Loucy (cell line): Measurements from ENCODE around the gene RPN2.

Experiments used
- H2AFZ ChIP-seq: fragments of 200-600 bp; sonication (generic); 2 replicates; pipeline ENCODE4 v1.6.0; 2016; ENCODE audit warnings: antibody characterized with exemption, mild to moderate bottlenecking, low read length, moderate library complexity
- H3F3A ChIP-seq: fragments of 200-600 bp; 2 replicates; pipeline ENCODE4 v1.6.0; 2016; ENCODE audit warnings: antibody characterized with exemption, low read depth, mild to moderate bottlenecking
- H3K27me3 ChIP-seq: fragments of 200-600 bp; sonication (generic); 2 replicates; pipeline ENCODE4 v1.6.1; 2014; ENCODE audit warnings: low read length, mild to moderate bottlenecking; ENCODE audit not compliant: insufficient read depth, poor library complexity, severe bottlenecking
- H3K36me3 ChIP-seq: fragments of 200-600 bp; sonication (generic); 2 replicates; pipeline ENCODE4 v1.6.1; 2016; ENCODE audit warnings: low read length; ENCODE audit not compliant: insufficient read depth
- H3K4me1 ChIP-seq: fragments of 200-600 bp; sonication (generic); 2 replicates; pipeline ENCODE4 v1.5.1; 2014; ENCODE audit warnings: low read length, mild to moderate bottlenecking; ENCODE audit not compliant: insufficient read depth, poor library complexity, severe bottlenecking
- H3K4me2 ChIP-seq: fragments of 200-600 bp; sonication (generic); 2 replicates; pipeline ENCODE4 v1.6.0; 2014; ENCODE audit warnings: antibody characterized with exemption, low read length, low read depth, mild to moderate bottlenecking; ENCODE audit not compliant: poor library complexity, severe bottlenecking
- H3K4me3 ChIP-seq: fragments of 200-600 bp; sonication (generic); 2 replicates; pipeline ENCODE4 v1.5.1; 2014; ENCODE audit warnings: low read length, mild to moderate bottlenecking, mixed read lengths; ENCODE audit not compliant: poor library complexity, severe bottlenecking
- H3K79me2 ChIP-seq: fragments of 200-600 bp; sonication (generic); 2 replicates; pipeline ENCODE4 v1.6.1; 2014; ENCODE audit warnings: low read length; ENCODE audit not compliant: insufficient read depth
- H3K9ac ChIP-seq: fragments of 200-600 bp; sonication (generic); 2 replicates; pipeline ENCODE4 v1.6.0; 2014; ENCODE audit warnings: mild to moderate bottlenecking, low read depth, low read length, moderate library complexity; ENCODE audit not compliant: poor library complexity, severe bottlenecking
- H3K9me2 ChIP-seq: fragments of 200-600 bp; sonication (generic); replicated peaks from 2 replicates; pipeline ENCODE4 v1.6.1; 2016; ENCODE audit warnings: low read depth, low read length, mixed read lengths
- H3K9me3 ChIP-seq: fragments of 200-600 bp; sonication (generic); 2 replicates; pipeline ENCODE4 v1.6.1; 2014; ENCODE audit warnings: mild to moderate bottlenecking, antibody characterized with exemption, low read length, low read depth; ENCODE audit not compliant: insufficient read depth
- H4K20me1 ChIP-seq: fragments of 200-600 bp; sonication (generic); 2 replicates; pipeline ENCODE4 v1.6.0; 2014; ENCODE audit warnings: antibody characterized with exemption, low read length, mild to moderate bottlenecking; ENCODE audit not compliant: insufficient read depth, poor library complexity, severe bottlenecking
- CTCF ChIP-seq: fragments of 200-600 bp; sonication (generic); conservative IDR thresholded peaks from 2 replicates; pipeline ENCODE4 v1.5.1; 2014; ENCODE audit warnings: mild to moderate bottlenecking, antibody characterized with exemption, low read length
- EZH2phosphoT487 ChIP-seq: fragments of 200-600 bp; IDR thresholded peaks from 2 replicates; pipeline ENCODE4 v1.6.1; 2018; ENCODE audit warnings: antibody characterized with exemption, mild to moderate bottlenecking, moderate library complexity, borderline replicate concordance

The RPN2 gene

GRCh38 chr20:37267667-37268313 lies 88.7 kb downstream of the RPN2 start:
- H3K4me1 ChIP-seq: peaks cover 11% of the 10 kb centered on the region
- no peak overlapping the region for H3K4me2 ChIP-seq
- H3K4me3 ChIP-seq: no peak overlapping the region
- no peak overlapping the region for H2AFZ ChIP-seq
- no peak overlapping the region for H3K9ac ChIP-seq
- H3F3A ChIP-seq: no peaks in the 10 kb centered on the region
- H3K9me2 ChIP-seq: no peaks in the 10 kb centered on the region
- no peaks in the 10 kb centered on the region for H4K20me1 ChIP-seq
- H3K27me3 ChIP-seq: no peaks in the 10 kb centered on the region
- no peaks in the 10 kb centered on the region for H3K9me3 ChIP-seq
- H3K79me2 ChIP-seq: no peaks in the 10 kb centered on the region
- TF ChIP-seq CTCF (no peak), EZH2phosphoT487 (no peak)
- H3K36me3 ChIP-seq: no peaks in the 10 kb centered on the region

GRCh38 chr20:37270576-37271420 lies 91.7 kb downstream of the RPN2 start:
- peak overlapping the region; percentile 70 for H2AFZ ChIP-seq
- H3K9ac ChIP-seq: peak overlapping the region; percentile 32
- no peaks in the 10 kb centered on the region for H3K27me3 ChIP-seq
- no peak overlapping the region for H3K4me2 ChIP-seq
- H3K9me2 ChIP-seq: no peaks in the 10 kb centered on the region
- H4K20me1 ChIP-seq: no peaks in the 10 kb centered on the region
- no peak for TF ChIP-seq EZH2phosphoT487
- no peak for TF ChIP-seq CTCF
- no peaks in the 10 kb centered on the region for H3F3A ChIP-seq
- no peaks in the 10 kb centered on the region for H3K79me2 ChIP-seq
- H3K4me3 ChIP-seq: no peak overlapping the region
- no peaks in the 10 kb centered on the region for H3K36me3 ChIP-seq
- no peaks in the 10 kb centered on the region for H3K9me3 ChIP-seq
- H3K4me1 ChIP-seq: peaks cover 11% of the 10 kb centered on the region

- Histone ChIP-seq H3K4me2 (no peak overlapping the region), H3K79me2 (no peaks in the 10 kb centered on the region), H3K9ac (no peak overlapping the region), H4K20me1 (no peaks in the 10 kb centered on the region), H3K27me3 (no peaks in the 10 kb centered on the region), H3K4me1 (peaks cover 11% of the 10 kb centered on the region), H3K9me2 (no peaks in the 10 kb centered on the region), H3K9me3 (no peaks in the 10 kb centered on the region), H2AFZ (no peak overlapping the region), H3F3A (no peaks in the 10 kb centered on the region), H3K36me3 (no peaks in the 10 kb centered on the region), H3K4me3 (no peak overlapping the region)
- TF ChIP-seq CTCF (no peak), EZH2phosphoT487 (no peak)
Measured at GRCh38 chr20:37271421-37271768, 92.3 kb downstream of the RPN2 start.
